Suppressor macrophage treated with lipopolysaccharide for 4 hours (primary cell): ENCODE data around the gene TAOK1.
"Not testable (repeated sequence)": the region's sequence is repeated elsewhere in the genome, so short reads cannot be mapped to it uniquely, and the experiment has no call there.

Experiments used
- DNase-seq: peaks from one replicate; pipeline ENCODE4 v3.0.0-alpha.2; 2020

The TAOK1 gene

DNA sequence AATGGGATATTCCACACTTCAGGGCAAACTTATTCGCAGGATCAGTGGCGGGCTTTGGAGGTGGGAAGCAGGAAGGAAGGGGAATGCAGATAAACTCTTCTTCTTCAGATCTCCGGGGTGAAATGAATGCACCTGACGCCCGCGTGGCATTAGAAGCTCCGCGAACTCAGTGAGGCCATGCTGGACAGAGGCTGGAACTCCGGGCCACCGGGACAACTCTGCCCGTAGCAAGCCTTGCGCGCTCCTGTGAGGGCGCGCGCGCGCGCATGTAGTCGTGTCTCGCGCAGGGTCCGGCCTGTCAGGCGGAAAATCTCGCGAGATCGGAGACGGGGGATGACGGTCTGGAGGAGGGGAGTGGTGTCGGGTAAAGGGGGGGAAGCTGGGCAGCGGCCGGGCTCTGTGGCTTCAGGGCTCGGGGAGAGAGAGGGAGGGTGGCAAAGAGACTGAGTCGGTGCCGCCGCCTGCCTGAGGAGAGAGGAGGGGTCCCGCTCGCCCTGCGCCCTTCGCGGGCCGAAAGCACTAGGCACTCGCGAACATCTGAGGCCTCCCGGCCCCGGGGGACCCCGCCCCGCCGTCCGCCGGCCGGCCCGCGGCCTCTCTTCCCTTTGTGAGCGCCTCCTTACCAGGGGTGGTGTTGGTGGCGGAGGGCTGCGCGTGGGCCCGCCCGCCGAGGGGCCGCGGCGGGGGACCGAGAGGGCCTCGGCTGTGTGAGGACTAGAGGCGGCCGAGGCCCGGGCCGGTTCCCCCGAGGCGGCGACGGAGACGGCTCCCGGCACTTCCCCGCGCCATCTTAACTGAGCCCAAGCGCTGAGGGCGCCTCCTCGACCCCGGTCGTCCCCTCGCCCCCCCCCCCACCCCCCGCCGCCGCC is at the start of gene TAOK1:
Gene TAOK1 (plus strand): TSS at position 382 of the 869 bp plus-strand sequence. CDS start 61,186 bp downstream, outside the sequence.
- DNase-seq: peak; percentile 99

DNA sequence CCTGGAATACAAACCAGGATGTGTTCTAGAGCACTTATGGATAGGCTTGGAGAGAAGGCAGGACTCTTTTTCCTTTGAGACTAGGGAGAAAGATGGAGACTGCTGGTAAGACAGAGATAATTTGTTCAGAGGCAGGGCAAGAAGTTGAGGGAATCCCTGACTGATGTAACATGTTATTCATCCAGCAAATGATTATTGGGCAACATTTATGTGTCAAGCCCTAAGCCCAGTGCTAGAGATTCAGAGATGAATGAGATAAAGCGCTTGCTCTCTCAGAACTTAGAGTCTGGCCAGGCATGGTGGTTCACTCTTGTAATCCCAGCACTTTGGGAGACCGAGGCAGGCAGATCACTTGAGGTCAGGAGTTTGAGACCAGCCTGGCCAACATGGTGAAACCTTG is 48.4 kb upstream of the TAOK1 start:
- DNase-seq: peak; percentile 78

DNA sequence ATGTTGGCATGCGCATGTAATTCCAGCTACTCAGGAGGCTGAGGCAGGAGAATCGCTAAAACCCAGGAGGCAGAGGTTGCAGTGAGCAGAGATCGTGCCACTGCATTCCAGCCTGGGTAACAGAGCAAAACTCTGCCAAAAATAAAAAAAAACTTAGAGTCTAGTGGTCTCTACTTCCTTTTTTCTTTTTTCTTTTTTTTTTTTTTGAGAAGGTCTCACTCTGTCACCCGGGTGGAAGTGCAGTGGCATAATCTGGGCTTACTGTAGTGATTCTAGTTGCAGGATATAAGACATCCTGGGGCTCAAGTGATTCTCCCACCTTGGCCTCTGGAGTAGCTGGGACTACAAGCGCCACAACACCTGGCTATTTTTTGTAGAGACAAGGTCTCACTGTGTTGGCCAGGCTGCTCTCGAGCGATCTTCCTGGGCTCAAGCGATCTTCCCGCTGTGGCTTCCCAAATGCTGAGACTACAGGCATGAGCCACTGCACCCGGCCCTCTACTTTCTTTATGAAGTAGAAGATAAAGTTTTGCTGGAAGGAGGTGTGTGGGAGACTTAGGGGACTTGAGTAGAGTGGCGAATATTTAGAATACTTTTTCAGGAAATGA is 47.9 kb upstream of the TAOK1 start:
- peak; percentile 34 for DNase-seq

DNA sequence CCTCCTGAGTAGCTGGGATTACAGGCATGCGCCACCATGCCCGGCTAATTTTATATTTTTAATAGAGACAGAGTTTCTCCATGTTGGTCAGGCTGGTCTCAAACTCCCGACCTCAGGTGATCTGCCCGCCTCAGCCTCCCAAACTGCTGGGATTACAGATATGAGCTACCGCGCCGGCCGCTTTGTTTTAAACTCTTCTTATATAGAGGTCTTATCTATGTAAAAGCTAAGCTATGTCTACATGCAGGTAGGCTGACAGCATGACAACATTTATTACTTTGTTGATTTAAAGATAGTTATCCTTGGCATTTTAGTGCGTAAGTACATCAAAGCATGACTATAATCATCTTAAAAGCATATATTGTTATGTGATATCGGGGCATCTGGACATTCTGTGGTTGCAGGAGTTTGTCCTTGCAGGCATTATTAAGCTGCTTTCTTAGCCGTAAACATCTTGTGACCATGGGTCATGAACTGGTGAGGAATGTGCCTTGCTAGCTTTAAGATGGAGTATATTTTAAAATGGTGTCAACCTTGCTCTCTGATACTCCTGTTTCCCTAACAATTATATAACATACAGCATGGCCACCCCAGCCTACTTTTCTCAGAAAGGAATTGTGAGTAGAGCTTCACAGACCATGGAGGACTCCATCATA is 45.8 kb upstream of the TAOK1 start:
- DNase-seq: no peak

DNA sequence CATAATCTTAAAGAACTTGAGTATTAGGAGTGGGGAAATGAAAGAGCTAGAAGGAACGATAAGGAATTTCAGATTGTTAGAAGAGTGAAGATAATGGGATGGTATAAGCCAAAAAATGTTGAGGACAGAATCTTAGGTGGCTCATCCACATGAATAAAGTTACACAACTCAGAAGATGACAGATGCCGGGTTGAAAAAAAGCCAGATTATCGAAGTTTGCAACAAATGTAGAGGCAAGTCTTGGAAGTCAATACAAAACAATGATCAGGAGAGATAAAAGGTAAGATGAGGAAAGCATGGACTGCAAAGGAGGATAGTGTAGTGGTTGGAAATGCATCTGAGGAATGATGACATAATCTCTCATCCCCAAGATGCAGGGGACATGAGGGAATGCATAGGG is 45.1 kb upstream of the TAOK1 start:
- DNase-seq: no peak

DNA sequence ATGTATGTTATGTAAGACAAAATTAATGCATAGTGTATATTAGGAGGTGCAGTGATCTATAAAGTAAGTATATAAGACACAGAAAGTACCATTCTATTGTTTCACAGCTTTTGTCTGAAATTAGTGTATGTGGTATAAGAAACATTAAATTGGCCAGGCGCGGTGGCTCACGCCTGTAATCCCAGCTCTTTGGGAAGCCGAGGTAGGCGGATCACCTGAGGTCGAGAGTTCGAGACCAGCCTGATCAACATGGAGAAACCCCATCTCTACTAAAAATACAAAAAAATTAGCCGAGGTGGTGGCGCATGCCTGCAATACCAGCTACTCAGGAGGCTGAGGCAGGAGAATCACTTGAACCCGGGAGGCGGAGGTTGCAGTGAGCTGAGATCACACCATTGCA is 44.7 kb upstream of the TAOK1 start:
- not testable (repeated sequence) for DNase-seq

DNA sequence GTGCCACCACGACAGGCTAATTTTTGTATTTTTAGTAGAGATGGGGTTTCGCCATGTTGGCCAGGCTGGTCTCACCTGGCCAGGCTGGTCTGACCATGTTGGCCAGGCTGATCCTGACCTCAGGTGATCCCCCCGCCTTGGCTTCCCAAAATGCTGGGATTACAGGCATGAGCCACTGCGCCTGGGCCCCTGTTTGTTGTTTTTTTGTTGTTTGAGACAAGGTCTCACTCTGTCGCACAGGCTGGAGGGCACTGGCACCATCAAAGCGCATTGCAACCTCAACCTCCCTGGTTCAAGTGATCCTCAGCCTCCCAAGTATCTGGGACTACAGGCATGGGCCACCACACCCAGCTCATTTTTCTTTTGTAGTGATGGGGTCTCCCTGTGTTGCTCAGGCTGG is 43.7 kb upstream of the TAOK1 start:
- DNase-seq: no peak

DNA sequence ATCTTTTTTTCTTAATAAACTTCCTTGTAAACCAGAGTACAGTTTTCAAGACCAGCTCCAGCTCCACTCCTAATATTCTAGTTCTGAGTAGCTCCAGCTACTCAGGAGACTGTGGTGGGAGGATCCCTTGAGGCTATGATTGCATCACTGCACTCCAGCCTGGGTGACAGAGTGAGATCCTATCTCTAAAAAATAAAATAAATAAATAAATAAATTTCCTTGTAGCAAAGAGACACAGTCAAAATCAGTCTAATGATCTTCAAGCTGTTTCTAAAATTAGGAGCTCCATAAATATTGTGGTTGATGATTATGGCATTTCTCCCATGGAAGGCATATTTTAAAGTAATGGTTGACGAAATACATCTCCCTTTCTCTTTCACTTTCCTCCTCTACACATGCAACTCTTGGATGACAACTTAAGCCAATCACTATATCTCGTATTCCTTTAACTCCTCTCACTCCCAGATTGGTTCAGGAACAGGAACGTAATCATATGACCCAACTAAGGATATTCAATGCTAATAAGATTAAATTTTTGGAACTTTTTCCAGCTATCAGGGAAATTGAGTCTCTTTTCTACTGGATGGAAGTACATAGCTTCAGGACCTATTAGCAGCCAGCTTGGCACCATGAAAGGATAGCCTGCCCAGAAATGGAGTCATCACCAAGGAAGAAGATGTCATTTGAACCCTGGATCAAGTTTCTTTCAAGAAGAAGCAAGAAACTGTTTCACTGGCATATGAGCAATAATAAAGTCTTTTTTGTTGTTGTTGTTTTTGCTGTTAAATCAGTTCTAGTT is 42.1 kb upstream of the TAOK1 start:
- DNase-seq: no peak

DNA sequence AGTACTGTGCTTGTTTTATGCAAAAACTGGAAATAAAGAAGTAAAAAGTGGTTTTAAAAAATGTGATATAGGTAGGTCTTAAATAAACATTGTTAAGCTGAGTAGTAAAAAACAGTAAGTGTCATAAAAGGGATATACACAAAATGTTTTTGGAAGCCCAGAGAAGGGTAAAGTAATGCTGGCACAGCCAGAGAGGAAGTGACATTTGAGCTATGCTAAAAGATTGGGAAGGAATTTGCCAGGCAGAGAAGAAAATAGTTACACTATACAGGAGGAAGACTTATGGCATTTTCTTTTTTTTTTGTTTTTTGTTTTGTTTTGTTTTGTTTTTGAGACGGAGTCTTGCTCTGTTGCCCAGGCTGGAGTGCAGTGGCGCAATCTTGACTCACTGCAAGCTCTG is 40.8 kb upstream of the TAOK1 start:
- DNase-seq: peak; percentile 8

DNA sequence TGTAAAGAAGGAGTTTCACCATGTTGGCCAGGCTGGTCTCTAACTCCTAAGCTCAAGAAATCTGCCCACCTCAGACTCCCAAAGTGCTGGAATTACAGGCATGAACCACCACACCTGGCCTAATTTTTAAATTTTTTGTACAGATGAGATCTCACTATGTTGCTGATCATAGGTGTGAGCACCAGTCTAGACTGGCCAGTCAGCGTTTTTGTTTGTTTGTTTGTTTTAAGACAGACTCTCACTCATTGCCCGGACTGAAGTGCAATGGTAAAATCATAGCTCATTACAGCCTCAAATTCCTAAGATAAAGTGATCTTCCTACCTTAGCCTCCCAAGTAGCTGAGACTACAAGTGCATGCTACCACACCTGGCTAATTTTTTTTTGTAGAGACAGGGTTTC is 38.0 kb upstream of the TAOK1 start:
- no peak for DNase-seq

DNA sequence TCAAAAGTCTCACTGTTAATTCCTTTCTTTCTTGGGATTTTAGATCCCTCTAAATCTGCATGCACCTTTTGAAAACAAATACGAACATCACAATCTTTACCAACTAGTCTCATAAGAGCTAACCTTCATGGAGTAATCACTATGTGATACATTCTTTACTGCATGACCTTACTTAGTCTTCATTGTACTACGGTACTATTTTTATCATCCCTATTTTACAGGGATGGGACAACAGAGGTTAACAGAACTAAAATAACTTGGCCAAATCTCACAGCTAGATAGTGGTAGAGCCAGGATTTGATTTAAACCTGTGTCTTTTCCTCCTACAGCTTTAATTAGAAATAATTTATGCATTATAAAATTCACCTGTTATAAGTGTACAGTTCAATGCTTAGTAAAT is 32.9 kb upstream of the TAOK1 start:
- DNase-seq: no peak

DNA sequence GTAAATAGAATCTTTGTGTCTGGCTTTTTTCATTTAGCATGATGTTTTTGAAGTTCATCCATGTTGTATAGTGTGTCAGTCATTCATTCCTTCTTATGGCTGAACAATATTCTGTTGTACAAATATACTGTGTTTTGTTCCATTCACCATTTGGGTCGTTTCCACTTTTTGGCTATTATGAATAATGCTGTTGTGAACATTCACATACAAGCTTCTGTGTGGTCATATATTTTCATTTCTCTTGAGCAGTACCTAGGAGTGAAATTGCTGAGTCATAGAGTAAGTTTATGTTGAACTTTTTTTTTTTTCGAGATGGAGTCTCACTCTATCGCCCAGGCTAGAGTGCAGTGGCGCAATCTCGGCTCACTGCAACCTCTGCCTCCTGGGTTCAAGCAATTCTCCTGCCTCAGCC is 32.3 kb upstream of the TAOK1 start:
- peak; percentile 21 for DNase-seq

DNA sequence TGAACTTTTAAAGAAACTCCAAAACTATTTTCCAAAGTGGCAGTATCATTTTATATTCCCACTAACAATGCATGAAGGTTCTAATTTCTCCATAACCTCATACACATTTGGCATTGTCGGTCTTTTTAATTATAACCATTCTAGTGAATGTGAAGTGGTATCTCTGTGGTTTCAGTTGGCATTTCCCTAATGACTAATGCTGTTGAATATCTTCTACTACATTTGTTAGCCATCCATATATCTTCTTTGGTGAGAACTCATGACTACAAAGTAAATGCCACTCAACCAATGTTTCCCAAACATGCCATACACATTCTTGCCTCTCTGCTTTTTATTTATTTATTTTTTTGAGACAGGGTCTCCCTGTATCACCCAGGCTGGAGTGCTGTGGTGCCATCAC is 31.7 kb upstream of the TAOK1 start:
- DNase-seq: peak; percentile 14

DNA sequence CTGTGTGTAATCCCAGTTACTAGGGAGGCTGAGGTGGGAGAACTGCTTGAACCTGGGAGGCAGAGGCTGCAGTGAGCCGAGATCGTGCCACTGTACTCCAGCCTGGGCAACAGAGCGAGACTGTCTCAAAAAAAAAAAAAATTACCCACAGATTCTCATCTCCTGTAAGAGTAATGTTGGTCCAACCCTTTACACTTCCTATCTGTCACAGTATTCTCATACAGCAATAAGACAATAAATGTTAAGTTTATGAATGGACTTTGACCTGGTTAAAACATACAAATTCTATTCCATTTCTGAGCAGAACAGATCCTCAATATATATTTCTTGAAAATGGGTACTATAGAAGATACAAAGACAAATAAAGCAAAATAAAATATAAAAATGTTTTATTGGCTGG is 30.4 kb upstream of the TAOK1 start:
- no peak for DNase-seq

DNA sequence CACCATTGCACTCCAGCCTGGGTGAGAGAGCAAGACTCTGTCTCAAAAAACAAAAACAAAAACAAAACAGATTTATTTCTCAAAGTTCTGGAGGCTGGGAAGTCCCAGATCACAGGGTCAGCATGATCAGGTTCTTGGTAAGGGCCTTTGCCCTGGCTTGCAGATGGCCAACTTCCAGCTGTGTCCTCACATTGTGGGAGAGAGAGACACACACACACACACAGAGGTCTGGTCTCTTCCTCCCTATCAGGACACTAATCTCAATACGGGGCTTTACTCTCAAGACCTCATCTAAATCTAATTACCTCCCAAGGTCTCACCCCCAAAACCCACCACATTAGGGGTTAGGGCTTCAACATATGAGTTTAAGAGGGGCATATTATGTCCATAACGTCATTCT is 26.4 kb upstream of the TAOK1 start:
- DNase-seq: no peak

DNA sequence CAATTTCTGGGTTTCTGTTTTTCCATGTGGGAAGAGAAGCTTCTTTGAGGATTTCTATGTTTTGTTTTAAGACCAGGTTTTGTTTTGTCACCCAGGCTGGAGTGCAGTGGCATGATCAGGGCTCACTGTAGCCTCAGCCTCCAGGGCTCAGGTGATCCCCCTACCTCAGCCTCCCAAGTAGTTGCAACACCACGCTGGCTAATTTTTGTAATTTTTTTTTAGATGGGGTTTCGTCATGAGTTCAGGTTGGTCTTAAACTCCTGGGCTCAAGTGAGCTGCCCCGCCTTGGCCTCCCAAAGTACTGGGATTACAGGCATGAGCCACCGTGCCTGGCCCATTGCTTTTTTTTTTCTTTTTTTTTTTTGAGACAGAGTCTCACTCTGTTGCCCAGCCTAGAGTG is 25.5 kb upstream of the TAOK1 start:
- no peak for DNase-seq

DNA sequence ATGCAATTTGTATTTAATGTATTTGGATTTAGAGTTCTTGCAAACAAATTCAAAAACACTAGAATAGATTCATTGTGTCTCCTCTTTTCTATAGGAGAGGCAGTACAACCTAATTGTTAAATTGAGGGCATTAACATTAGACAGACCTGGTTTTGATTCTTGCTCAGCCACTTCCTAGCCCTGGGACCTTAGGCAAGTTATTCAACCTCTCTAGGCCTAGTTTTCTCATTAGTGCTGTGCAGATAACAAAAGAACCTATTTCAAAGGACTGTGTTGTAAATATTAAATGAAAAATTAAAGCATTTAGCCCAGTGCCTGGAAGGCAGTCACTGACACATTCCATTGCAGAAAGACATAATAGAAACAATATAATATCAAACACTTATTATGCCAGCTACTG is 22.0 kb upstream of the TAOK1 start:
- no peak for DNase-seq

DNA sequence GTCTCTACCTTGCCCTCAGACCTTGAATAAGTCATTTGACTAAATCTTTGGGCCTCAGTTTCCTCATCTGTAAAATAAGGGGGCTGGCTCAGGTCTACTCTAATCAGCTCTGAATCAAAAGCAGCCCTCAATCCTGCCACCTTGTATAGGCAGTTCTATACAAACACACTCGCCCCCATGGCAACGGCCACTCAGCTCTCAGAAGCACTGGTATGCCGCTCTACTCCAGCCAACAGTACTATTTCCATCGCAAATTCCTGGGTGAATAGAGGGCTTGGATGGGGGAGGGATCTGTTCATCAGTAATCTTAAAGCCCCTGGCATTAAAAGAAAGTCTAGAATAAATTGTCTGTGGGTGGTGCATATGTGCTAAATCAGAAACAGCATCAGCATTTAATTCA is 21.2 kb upstream of the TAOK1 start:
- DNase-seq: no peak

DNA sequence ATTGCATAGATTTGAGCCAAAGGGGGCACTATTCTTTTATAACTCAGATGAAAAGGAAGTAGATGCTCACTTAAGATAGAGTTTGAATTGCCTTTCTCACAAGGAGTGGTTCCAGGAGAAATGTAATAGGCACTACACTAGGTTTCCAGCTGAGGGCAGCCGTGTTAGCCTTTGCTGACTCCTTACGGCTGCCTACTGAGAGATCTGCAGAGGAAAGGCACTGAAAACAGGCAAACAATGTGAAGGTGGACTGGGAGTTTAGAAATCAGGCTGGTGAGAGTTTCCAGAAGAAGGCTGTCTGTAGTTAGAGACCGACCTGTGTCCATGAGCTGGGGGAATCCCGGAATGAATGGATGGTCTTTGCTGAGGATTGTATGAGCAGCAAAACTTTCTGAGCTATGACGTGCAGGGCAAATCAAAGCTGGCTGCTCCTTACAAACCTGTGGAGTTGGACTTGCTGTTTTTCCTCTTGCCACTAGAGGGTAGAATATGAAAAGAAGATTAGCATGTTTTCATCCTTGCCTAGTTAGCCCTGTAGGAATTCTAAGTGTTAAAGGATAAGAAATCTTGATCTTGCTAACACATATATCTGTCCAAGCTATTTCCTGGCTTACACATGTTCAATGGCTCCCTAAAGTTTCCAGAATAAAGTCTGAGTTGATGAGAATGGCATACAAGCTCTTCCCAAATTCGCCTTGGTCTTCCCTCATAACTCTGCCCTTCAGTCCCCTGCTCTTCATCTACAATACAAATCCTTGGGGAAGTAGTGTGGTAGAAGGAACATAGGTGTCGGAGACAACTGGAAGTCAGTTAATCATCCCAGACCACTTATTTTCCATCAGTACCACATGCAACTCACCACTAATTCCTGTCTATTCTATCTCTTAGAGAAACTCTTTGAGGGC is 20.1 kb upstream of the TAOK1 start:
- peak; percentile 77 for DNase-seq

DNA sequence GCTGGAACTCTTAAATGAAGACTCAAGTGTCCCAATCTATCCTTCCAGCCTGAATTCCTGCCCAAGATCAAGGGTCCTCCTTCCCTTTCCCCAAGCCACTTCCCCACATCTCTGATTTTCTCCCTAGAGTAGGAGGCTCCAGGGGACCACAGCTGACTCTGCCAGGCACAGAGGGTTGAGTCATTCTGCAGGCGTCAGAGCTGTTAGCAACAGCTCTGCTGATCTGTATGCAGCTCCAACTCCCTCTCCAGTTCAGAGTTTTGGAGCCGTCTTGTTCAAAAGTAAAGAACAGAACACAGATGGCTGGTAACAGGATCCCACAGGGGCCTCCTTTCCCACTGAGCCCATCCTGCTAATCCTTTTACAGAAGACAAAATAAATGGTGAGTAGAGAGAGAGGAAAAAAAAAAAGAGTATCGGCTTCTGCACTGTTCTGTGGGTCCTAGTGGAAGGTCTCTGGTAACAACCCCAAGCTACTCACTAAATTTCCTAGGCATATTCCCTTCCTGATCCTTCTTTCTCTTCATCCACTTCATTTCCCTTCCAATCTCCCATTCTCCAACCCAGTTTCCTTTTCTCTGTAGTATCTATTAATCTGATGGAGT is 13.4 kb upstream of the TAOK1 start:
- DNase-seq: peak; percentile 73

DNA sequence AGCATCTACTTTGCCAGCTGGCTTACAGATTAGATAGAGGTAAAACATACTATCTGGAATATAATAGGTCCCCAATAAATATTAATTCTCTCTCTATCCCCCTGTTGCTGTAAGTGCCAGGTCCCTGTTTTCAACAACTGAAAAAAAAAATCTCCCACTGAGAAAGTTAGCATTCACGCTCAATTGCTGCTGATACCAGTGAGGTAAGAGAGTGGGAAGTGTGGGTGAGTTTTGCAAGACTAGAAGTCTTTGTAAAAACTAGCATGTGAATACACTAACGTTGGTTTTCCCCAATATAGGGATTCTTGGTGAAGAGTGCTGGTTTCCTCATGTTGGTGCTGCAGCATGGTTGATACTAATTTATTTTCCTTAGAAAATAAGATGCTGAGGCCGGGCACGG is 11.7 kb upstream of the TAOK1 start:
- DNase-seq: peak; percentile 64
